Activated gamma-delta T cell (primary cell): ENCODE data around the gene CRADD.

Experiments used
- DNase-seq: peaks from one replicate; lab custom pipeline; 2025; lab: John Stamatoyannopoulos, UW

The CRADD gene

GRCh38 chr12:93808169-93808899, 131.2 kb downstream of the CRADD start:
- no peak for DNase-seq

- no peak for DNase-seq
These were observed 135.5 kb downstream of the CRADD start for GRCh38 chr12:93812626-93813025.

- DNase-seq, result no peak
These were observed 136.0 kb downstream of the CRADD start for GRCh38 chr12:93813186-93813585.

- DNase-seq, result no peak
These were observed 137.0 kb downstream of the CRADD start for GRCh38 chr12:93813972-93814821.

- DNase-seq, result no peak
These were observed 141.4 kb downstream of the CRADD start for GRCh38 chr12:93818488-93819049.

- DNase-seq, result no peak
These were observed 141.9 kb downstream of the CRADD start for GRCh38 chr12:93819050-93819491.

- DNase-seq, result no peak
These were observed 146.6 kb downstream of the CRADD start for GRCh38 chr12:93823616-93824391.

GRCh38 chr12:93824514-93825500, 147.6 kb downstream of the CRADD start:
- DNase-seq, result no peak

GRCh38 chr12:93825501-93825888, 148.3 kb downstream of the CRADD start:
- DNase-seq, result no peak

- DNase-seq, result no peak
These were observed 148.9 kb downstream of the CRADD start for GRCh38 chr12:93825931-93826555.

GRCh38 chr12:93827179-93827578, 150.0 kb downstream of the CRADD start:
- no peak for DNase-seq

GRCh38 chr12:93827669-93828068, 150.5 kb downstream of the CRADD start:
- DNase-seq, result no peak

GRCh38 chr12:93829016-93829415, 151.8 kb downstream of the CRADD start:
- DNase-seq, result no peak

- no peak for DNase-seq
These were observed 154.2 kb downstream of the CRADD start for GRCh38 chr12:93831374-93831773.

- DNase-seq, result no peak
These were observed 155.0 kb downstream of the CRADD start for GRCh38 chr12:93832131-93832530.

- no peak for DNase-seq
These were observed 156.8 kb downstream of the CRADD start for GRCh38 chr12:93833946-93834345.

- no peak for DNase-seq
These were observed 159.6 kb downstream of the CRADD start for GRCh38 chr12:93836620-93837260.

GRCh38 chr12:93838193-93838592, 161.0 kb downstream of the CRADD start:
- DNase-seq, result no peak

- no peak for DNase-seq
These were observed 161.9 kb downstream of the CRADD start for GRCh38 chr12:93839064-93839463.

- DNase-seq, result no peak
These were observed 164.5 kb downstream of the CRADD start for GRCh38 chr12:93841671-93842070.
